CD4-positive, alpha-beta T cell treated with Interleukin-6 at 100 ng/mL for 8 hours (primary cell): ENCODE data around the gene H6PD.

Experiments
- DNase-seq: peaks from one replicate; pipeline ENCODE4 v3.0.0-alpha.2; 2020; ENCODE audit warnings: mixed read lengths, low spot score

The H6PD gene

GRCh38 chr1:9240914-9241820 lies 6.6 kb downstream of the H6PD start:
- no peak for DNase-seq

GRCh38 chr1:9241891-9242290 lies 7.3 kb downstream of the H6PD start:
- DNase-seq, result no peak

- no peak for DNase-seq
These were observed 7.9 kb downstream of the H6PD start for GRCh38 chr1:9242338-9242969.

GRCh38 chr1:9243066-9243739 lies 8.6 kb downstream of the H6PD start:
- DNase-seq, result no peak

GRCh38 chr1:9244501-9245229 lies 10.1 kb downstream of the H6PD start:
- DNase-seq, result no peak

DNA sequence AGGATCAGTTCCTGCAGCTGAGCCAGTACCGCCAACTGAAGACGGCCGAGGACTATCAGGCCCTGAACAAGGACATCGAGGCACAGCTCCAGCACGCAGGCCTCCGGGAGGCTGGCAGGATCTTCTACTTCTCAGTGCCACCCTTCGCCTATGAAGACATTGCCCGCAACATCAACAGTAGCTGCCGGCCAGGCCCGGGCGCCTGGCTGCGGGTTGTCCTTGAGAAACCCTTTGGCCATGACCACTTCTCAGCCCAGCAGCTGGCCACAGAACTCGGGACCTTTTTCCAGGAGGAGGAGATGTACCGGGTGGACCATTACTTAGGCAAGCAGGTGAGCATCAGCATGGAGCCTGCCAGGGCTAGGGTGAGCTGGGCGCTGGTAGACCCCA lies 10.7 kb downstream of the H6PD start:
- no peak for DNase-seq

GRCh38 chr1:9245661-9246060 lies 11.1 kb downstream of the H6PD start:
- no peak for DNase-seq

DNA sequence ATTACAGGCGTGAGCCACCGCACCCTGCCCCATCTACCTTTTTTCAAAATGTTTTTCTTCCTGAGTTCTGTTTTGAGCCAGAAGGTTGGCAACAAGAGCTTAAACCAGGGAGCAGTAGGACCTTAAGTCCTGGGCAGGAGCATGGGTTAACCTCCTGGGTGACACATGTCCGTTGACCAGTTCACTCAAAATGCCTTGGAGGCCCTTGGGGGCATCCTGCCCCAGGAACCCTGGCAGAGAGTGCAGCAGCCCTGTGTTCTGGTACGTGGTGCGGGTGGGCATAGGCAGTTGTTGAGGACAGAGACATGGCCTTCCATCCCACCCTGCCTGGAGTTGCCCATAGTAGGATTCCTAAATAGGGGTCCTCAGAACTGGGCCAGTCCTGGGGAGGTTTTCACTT lies 11.6 kb downstream of the H6PD start:
- no peak for DNase-seq

GRCh38 chr1:9246841-9247785 lies 12.5 kb downstream of the H6PD start:
- no peak for DNase-seq

- DNase-seq, result no peak
These were observed 13.3 kb downstream of the H6PD start for GRCh38 chr1:9247894-9248293.

- DNase-seq, result no peak
These were observed 14.0 kb downstream of the H6PD start for GRCh38 chr1:9248341-9249262.

- DNase-seq, result no peak
These were observed 14.6 kb downstream of the H6PD start for GRCh38 chr1:9249263-9249533.

DNA sequence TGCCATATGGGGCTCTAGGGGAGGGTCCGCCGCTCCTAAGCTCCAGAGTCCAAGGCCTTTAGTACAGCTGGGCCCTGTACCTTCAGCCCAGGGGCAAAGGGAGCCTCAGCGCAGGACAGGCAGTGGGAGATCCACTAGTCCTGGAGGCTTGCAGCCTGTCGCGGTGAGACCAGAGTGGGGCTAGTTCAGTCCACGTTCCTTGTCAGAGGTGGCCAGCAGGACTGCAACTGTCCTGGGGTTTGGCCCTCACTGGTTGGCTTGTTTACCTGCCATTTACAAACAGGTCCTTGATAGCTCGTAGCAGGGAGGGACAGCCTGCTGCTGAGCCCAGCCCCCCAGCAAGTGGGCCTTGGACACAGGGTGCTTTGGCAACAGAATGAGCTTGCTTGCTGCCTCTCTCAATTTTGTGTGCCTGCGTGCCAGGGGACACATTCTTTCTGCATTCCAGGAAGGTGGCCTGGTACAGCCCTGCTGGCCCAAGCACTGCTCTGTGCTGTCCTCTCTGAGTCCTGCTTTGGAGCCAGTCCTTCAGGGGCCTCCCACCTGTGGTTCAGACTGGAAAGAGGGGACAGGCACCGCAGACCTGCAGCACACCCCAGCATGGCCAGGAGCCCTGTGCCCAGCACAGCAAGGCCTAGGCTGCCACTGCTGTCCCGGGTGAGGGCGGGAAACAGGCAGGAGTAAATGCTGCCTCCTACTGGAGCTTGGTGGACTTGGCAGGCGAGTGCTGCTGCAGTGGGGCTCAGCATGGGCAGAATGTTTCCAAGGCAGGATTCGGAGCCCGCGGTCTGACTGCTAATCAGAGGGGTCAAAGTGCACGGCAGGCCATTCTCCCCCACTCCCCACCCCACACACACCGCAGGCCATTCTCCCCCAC lies 15.2 kb downstream of the H6PD start:
- peak; percentile 15 for DNase-seq

- DNase-seq, result no peak
These were observed 16.1 kb downstream of the H6PD start for GRCh38 chr1:9250411-9251381.

GRCh38 chr1:9251501-9251900 lies 16.9 kb downstream of the H6PD start:
- DNase-seq, result no peak

DNA sequence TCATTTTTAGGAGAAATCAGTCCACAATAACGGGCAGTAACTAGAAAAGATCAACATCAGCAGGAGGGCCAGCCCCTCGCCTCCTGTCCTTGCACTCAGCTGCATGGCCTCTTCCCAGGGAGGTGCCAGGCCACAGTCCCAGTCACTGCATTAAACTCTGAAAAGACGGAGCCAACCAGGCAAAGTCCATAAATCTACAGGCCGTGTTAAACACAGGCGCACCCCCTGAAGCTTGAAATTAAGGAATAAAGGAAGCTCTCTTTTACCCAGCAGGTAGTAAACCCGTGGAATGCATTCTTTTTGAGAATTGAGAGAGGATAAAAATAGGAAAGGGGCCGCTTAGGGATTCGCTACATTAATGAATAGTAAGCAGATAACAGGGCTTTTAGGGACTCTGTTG lies 18.4 kb downstream of the H6PD start:
- DNase-seq, result no peak

DNA sequence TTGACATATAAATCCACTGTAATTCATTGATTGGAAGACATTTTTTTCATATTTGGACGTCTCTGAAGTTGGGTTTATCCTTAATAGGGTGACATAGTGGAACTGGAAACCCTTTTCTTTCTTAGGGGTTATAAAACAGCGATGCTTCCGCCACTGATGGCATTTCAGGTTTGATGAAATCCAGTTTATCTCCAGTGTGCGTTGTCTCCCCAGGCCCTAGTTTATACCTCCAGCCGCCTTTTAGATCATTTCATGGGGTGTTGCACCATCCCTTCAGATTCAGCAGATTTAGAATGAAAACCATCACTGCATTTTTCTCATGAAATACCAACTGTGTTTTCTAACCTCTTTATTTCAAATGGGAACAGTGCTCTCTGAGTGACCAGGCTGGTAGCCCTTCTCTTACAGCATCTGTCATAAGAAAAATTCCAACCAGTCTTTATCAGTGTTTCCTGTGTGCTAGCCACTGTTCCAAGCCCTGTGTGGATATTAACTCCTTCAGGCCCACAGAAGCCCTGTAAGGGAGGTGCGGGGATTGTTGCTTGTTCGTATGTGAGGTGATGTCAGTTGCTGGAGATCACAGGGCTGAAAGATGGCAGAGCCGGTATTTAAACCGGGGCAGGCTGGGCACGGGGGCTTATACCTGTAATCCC lies 19.0 kb downstream of the H6PD start:
- DNase-seq, result no peak

- no peak for DNase-seq
These were observed 21.8 kb downstream of the H6PD start for GRCh38 chr1:9256332-9256731.
